ENCODE data around the gene ZNG1A.
"Not testable (repeated sequence)": the region's sequence is repeated elsewhere in the genome, so short reads cannot be mapped to it uniquely, and the experiment has no call there.

The ZNG1A gene

DNA sequence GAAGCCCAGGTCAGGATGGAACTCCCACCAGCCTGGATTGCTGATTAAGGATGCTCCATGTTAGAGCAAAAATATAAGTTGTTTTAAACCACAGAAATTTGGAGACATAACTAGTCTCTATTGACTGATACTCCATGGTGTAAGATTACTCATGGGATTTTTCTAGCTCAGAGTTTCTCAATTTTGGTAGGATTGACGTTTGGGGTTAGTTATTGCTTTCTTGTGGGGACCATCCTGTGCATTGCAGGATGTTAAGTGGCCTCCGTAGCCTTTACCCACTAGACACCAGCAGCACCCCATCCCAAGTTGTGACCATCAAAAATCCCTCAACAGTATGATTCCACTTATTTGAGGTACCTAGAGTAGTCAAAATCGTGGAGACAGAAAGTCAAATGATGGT lies 80.1 kb downstream of the ZNG1A start:
- not testable (repeated sequence) for DNase-seq (ENCODE audit: low read depth in 2 of 2)

DNA sequence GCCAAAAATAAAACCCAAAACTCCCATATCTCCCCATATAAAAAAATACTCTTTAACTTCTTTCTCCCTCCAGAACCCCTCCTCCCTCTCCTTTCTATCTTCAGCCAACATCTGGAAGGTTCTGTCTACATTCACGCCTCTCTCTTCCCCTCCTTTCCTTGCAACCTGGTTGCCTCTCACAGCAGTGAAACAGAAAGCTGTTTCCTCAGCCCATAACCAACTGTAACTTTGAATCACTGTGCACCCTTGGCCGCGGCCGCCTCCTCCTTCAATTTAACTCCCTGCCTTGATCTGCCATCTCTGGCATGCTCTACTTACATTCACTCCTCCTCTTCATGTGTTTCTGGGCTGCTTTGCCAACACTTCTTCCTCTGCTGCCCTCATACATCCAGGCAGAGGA lies 83.9 kb downstream of the ZNG1A start:
- not testable (repeated sequence) for DNase-seq (ENCODE audit: low read depth in 2 of 2)

GRCh38 chr9:94323-94722 lies 84.5 kb downstream of the ZNG1A start:
- not testable (repeated sequence) for DNase-seq (ENCODE audit: low read depth in 2 of 2)

GRCh38 chr9:93909-94308 lies 84.9 kb downstream of the ZNG1A start:
- not testable (repeated sequence) for DNase-seq (ENCODE audit: low read depth in 2 of 2)

DNA sequence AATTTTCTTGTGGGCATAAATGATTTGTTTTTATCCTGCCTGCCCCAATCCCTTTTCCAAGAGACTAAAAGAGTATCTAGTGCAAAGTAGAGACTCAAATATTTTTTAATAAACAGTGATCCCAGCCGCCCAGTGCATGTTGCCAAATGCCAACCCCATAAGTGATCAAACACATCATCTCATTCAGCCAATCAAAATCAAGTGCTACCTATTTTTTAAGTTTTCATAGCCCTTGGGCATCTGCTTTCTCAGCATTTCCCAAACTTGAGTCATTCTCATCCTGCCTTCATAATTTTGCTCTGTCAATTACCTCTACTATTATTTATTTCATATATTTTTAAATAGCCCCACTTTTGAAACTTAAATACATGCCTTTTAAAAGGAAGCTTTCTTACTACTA lies 88.0 kb downstream of the ZNG1A start:
- not testable (repeated sequence) for DNase-seq (ENCODE audit: low read depth in 2 of 2)

DNA sequence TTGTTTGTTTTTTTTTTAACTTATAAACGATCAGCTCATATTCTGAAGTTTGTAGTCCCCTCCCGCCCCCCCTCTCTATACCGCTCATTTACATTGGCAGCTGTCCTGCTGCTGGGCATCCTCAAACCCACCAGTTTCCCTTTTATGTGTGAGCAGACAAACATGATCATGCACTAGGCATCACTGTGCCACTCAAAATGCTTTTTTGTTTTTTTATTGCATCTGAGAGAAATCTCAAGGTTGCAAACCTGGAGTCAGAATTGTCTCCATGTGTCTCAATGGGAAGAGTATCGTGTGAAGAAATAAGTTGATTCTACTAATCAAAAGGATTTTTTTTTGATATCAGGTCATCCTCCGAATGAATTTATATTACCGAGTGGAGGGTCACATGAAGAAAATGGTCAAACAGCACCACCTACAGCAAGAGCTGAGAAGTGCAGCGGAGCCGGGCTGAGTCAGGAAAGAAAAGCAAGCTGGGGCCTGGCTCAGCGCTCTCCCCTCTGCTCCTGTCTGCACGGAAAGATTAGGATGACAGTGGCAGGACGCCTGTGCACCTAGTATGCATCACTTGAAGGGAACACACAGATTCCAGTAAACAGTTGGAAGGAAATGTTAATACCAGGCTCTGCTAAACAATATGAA lies 90.3 kb downstream of the ZNG1A start:
- not testable (repeated sequence) for DNase-seq (ENCODE audit: low read depth in 2 of 2)

- not testable (repeated sequence) for DNase-seq (ENCODE audit: low read depth in 2 of 2)
Measured at GRCh38 chr9:87860-88259, 91.0 kb downstream of the ZNG1A start.

DNA sequence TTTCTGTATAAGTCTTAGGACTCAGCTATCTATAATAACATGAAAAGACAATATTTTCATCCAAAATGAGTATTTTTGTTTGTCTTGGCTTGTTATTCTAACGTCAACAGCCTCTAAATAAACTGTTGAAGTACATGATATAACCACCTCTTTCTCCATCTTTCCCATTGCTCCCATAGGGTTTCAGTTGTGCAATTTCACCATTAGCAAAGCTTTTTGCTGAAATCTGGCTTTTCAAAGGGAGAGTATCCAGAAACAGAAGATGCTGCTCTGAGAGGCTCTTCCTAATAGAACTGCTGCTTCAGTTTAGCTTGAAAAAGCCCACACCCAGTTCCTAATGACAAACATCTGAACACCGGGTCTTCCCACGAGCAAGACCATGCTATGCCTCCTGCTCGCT lies 91.8 kb downstream of the ZNG1A start:
- not testable (repeated sequence) for DNase-seq (ENCODE audit: low read depth in 2 of 2)

DNA sequence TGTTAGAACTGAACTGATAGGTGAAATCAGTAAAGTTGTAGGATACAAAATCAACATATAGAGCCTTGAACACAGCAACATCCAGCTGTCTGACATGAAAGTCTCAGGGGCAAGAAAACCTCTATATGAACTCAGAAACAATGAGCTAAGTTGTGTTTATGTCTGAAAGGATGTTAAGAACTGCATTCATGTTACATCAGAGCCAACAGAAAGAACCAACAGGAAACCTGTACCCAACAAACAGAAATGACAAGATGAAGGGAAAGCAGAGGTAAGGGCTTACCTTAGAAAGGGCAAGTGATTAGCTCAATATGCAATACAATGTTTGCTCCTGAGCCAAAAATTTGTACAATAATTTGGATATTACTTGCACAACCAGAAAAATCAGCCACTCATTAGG lies 92.2 kb downstream of the ZNG1A start:
- not testable (repeated sequence) for DNase-seq (ENCODE audit: low read depth in 2 of 2)

- DNase-seq (ENCODE audit: low read depth in 2 of 2) = not testable (repeated sequence)
Measured at GRCh38 chr9:82932-83689, 95.7 kb downstream of the ZNG1A start.

DNA sequence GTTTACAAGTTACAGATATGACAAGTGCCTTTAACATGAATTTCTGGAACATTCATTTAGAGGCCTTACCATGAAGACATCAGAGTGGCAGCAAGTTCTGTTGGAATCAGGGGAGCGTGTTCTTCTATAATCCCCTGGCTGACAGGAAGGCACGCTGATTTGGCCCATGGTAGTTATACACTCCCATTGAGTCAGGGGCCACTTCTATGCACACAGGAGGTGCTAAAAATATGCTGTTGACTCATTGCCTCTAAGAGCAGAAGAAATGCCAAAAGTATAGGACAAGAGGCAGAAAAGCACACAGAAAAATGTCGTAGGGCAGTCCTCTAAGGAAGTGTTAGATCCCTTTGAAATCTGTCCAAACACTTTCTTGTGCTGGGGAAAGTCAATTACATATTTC lies 100.5 kb downstream of the ZNG1A start:
- DNase-seq (ENCODE audit: low read depth in 2 of 2) = not testable (repeated sequence)

DNA sequence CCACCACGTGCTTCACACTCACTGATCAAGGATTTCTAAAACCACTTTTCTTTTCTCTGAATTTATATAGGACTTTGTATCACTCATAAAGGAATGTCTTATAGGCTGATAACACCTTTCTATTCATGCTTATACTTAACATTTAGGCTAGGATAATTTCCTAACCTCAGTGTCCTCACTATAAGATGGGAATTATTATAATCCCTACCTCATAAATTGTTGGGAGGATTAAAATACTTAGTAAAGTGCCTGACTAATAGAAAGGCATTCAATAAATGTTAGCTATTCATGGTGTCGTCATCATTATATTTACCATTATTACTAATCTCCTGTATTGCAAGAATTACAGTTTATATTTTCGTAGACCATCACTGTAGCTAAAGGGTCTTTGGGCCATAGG lies 102.5 kb downstream of the ZNG1A start:
- not testable (repeated sequence) for DNase-seq (ENCODE audit: low read depth in 2 of 2)

- not testable (repeated sequence) for DNase-seq (ENCODE audit: low read depth in 2 of 2)
Measured at GRCh38 chr9:73900-74525, 104.8 kb downstream of the ZNG1A start.

DNA sequence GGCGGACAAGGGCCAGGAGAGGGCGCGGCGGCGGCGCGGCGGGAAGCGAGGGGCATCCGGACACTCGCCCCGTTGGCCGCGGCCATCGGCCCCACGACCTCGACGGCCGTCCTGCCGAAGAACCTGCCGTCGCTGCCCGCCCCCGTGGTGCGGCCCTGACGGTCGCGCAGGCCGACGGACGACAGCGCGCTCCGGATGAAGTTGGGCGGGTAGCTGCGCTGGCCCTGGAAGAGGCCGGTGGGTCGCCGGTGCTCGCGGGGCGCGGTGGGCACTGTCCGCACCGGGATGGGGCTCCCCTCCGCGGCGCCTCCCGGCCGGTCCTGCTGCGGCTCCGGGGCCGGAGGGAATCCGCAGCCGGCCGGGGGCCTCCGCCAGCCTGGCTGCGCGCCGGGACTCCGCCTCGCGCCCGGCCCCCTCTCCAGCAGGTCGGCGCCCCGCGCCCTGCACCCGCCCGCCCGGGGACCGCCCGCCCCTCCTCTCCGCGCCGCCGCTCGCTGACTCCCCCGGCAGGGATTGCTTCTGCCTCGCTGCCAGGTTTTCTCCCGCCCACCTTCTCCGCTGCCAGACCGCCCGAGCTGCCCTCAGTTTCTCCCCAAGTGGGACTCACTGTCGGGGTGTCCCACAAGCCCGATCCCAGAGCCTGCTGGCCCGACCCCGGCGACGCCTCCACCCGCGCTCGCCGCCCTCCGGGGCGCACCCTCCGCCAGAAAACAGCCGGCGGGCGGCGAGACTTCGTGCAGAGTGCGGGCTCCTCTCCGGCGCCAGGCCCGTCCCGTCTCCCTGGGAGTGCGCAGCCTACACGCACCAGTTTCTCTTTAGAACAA lies 105.6 kb downstream of the ZNG1A start:
- not testable (repeated sequence) for DNase-seq (ENCODE audit: low read depth in 2 of 2)
